ENCODE results near the gene RBM14. TPM values are rescaled to one million over a fixed set of nuclear protein-coding genes. Genes with fewer than 3 reads are reported as not detected.

RBM14 gene
- total and polyA plus RNA-seq, 9 of the 15 experiments (the other 6 are each of a cell fraction or from before 2014, with no cell fraction given): 5.5 to 131 (median 42.6) TPM

DNA sequence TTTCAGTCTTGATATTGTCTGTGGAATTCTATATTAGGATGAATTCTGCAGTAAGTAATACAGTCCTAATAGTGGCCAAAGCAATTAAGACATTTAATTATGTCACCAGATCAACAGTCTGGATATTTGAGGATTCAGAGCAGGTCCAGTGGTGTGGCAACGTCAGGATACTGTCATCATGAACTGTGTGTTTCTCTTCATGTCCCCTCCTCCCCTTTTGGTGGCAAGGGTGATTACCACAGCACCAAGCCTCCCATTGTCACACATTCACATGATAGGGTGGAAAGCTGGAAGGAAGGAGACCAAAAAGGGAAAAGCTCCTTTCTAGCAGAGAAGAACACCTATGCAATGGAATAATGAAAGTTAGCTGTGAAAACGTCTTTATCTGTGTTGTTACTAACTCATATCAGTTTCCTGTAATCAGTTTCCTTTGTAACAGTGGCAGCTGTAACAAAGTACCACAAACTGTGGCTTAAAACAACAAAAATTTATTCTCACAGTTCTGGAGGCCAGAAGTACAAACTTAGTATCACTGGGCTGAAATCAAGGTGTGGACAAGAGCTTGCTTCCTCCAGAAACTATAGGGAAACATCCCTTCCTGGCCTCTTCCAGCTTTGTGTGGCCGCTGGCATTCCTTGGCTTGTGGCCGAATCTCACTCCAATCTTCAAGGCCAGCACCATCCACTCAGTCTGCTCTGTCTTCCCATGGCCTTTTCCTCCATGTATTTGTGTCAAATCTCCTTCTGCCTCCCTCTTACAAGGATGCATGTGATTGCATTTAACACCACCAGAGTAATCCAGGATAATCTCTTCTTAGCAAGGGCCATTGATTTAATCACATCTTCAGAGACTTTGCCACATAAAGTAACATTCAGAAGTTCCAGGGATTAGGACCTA, 6.5 kb upstream of the RBM14 start:
- BruUV-seq (replicated peaks): no TSS peak
- ATAC-seq (no peak), FAIRE-seq (no peak), DNase-seq (ENCODE audit: extremely low read depth in 1 of 4, low spot score in 3 of 4) (no peak)
- Histone ChIP-seq H3K27ac (ENCODE audit: extremely low read depth, low read depth, low read length) (no peak overlapping the region), H3K36me3 (ENCODE audit: control insufficient read depth, insufficient read depth, low read length) (peaks cover 10% of the 10 kb centered on the region; the same call in 1 of the 3 replicates), H3K9ac (ENCODE audit: insufficient read depth in 1 of 2, low read depth in 2 of 2, low read length in 2 of 2) (no peak overlapping the region), H3K4me2 (ENCODE audit: insufficient read depth, low read length) (no peak overlapping the region), H3K4me1 (replicated peaks in 1 of 2; ENCODE audit: control insufficient read depth in 2 of 2, insufficient read depth in 2 of 2, low read length in 2 of 2) (peaks cover 0 to 14% of the 10 kb centered on the region in 2 experiments; a peak in 3 of 5 replicates), H3K9me3 (replicated peaks; ENCODE audit: control insufficient read depth, insufficient read depth, low read depth, low read length) (no peaks in the 10 kb centered on the region), H3K9me1 (ENCODE audit: control insufficient read depth, insufficient read depth, low read length) (no peaks in the 10 kb centered on the region), H2AFZ (ENCODE audit: low read depth, low read length) (no peak overlapping the region), H3K4me3 (no peak overlapping the region), H4K20me1 (replicated peaks; ENCODE audit: control insufficient read depth, insufficient read depth, low read length) (no peaks in the 10 kb centered on the region), H3K79me2 (ENCODE audit: control insufficient read depth, insufficient read depth, low read length) (peaks cover under 1% of the 10 kb centered on the region; the same call in 2 of the 3 replicates), H3K27me3 (ENCODE audit: control insufficient read depth in 2 of 2, insufficient read depth in 2 of 2, low read length in 2 of 2) (no peaks in the 10 kb centered on the region)
- WGBS (ENCODE audit: insufficient coverage, low coverage, missing lambda C conversion rate): 38% methylated on average over 4 of the region's 4 CpGs
- TF ChIP-seq E2F3 (CRISPR knock-in tag; IDR thresholded peaks at IDR 0.05) (no peak), ZNF778 (CRISPR knock-in tag; IDR thresholded peaks at IDR 0.05) (no peak), ELF4 (CRISPR knock-in tag; IDR thresholded peaks at IDR 0.05) (no peak), ZFP36 (IDR thresholded peaks at IDR 0.05; ENCODE audit: low read depth, low read length, partially characterized antibody) (no peak), GATAD2A (IDR thresholded peaks at IDR 0.05) (no peak), EHMT2 (IDR thresholded peaks at IDR 0.05) (no peak), SIN3A (IDR thresholded peaks at IDR 0.05; ENCODE audit: borderline replicate concordance in 2 of 2, control insufficient read depth in 1 of 2, low read depth in 2 of 2, low read length in 2 of 2) (no peak)
- TF ChIP-seq, protein P1, sequence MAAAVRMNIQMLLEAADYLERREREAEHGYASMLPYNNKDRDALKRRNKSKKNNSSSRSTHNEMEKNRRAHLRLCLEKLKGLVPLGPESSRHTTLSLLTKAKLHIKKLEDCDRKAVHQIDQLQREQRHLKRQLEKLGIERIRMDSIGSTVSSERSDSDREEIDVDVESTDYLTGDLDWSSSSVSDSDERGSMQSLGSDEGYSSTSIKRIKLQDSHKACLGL (CRISPR knock-in tag; IDR thresholded peaks at IDR 0.05; ENCODE audit: borderline replicate concordance, poor library complexity, severe bottlenecking): no peak
- in situ Hi-C loops (cut with MboI): no loop called here
- ChIA-PET POLR2A (interaction anchor here (1.0 to 1.4 kb wide), 3 partner anchors 10 to 14 kb away, joined by 4 read pairs; no protein-coding TSS in a partner anchor), CTCF (ENCODE audit: low intra/inter-chr PET ratio) (no interaction called here)
- intact Hi-C loops (cut with micrococcal nuclease): no loop called here

Measured in K562 (cell line).